Central memory CD8-positive, alpha-beta T cell (primary cell): ENCODE data around the gene NEUROG1.

Experiments
- ATAC-seq: fragments of 150-1000 bp; cut with Tn5 transposase; replicated peaks from 2 replicates; pipeline ENCODE4 v1.10.0; 2022; ENCODE audit warnings: mild to moderate bottlenecking, moderate FRiP score, moderate number of reproducible peaks; ENCODE audit not compliant: poor library complexity, severe bottlenecking; ENCODE audit errors: extremely low read depth
- DNase-seq, 2 donors: peaks; one replicate each; pipeline ENCODE4 v3.0.0; 2021; ENCODE audit warnings: low spot score in 2 of 2
- H3K27ac Mint-ChIP-seq: one replicate; pipeline ENCODE4 v1.8.0; 2022; ENCODE audit warnings: low read depth, mild to moderate bottlenecking, moderate library complexity, mixed read lengths
- H3K27me3 Mint-ChIP-seq: one replicate; pipeline ENCODE4 v1.8.0; 2022; ENCODE audit warnings: mixed read lengths
- H3K36me3 Mint-ChIP-seq: one replicate; pipeline ENCODE4 v1.8.0; 2022; ENCODE audit warnings: mild to moderate bottlenecking, moderate library complexity, mixed read lengths; ENCODE audit not compliant: insufficient read depth
- H3K4me1 Mint-ChIP-seq: one replicate; pipeline ENCODE4 v1.8.0; 2022; ENCODE audit warnings: mixed read lengths
- H3K4me3 Mint-ChIP-seq: one replicate; pipeline ENCODE4 v1.8.0; 2022; ENCODE audit warnings: mild to moderate bottlenecking, moderate library complexity, mixed read lengths
- H3K9me3 Mint-ChIP-seq: one replicate; pipeline ENCODE4 v1.8.0; 2022; ENCODE audit warnings: mixed read lengths

NEUROG1 gene

GRCh38 chr5:135494196-135494595, 41.6 kb downstream of the NEUROG1 start:
- no peaks in the 10 kb centered on the region for H3K9me3 Mint-ChIP-seq
- H3K36me3 Mint-ChIP-seq = peaks cover 2% of the 10 kb centered on the region
- DNase-seq (no peak), ATAC-seq (no peak)
- peaks cover 6% of the 10 kb centered on the region for H3K4me1 Mint-ChIP-seq
- no peak overlapping the region for H3K27ac Mint-ChIP-seq
- peaks cover 84% of the 10 kb centered on the region for H3K27me3 Mint-ChIP-seq
- H3K4me3 Mint-ChIP-seq = no peak overlapping the region

GRCh38 chr5:135493406-135494180, 42.2 kb downstream of the NEUROG1 start:
- Mint-ChIP-seq H3K27ac (no peak overlapping the region), H3K4me3 (no peak overlapping the region), H3K27me3 (peaks cover 84% of the 10 kb centered on the region), H3K9me3 (no peaks in the 10 kb centered on the region), H3K36me3 (no peaks in the 10 kb centered on the region), H3K4me1 (peaks cover 6% of the 10 kb centered on the region)
- DNase-seq = no peak
- ATAC-seq = no peak

GRCh38 chr5:135492319-135492626, 43.5 kb downstream of the NEUROG1 start:
- Mint-ChIP-seq H3K4me3 (no peak overlapping the region), H3K27me3 (peaks cover 92% of the 10 kb centered on the region), H3K9me3 (no peaks in the 10 kb centered on the region), H3K27ac (no peak overlapping the region), H3K36me3 (no peaks in the 10 kb centered on the region), H3K4me1 (peaks cover 6% of the 10 kb centered on the region)
- ATAC-seq (no peak), DNase-seq (no peak)

- Mint-ChIP-seq H3K27ac (no peak overlapping the region), H3K4me1 (peaks cover 6% of the 10 kb centered on the region), H3K4me3 (no peak overlapping the region), H3K27me3 (peaks cover 92% of the 10 kb centered on the region), H3K9me3 (no peaks in the 10 kb centered on the region), H3K36me3 (no peaks in the 10 kb centered on the region)
- DNase-seq (no peak), ATAC-seq (no peak)
Measured at GRCh38 chr5:135491552-135492318, 44.0 kb downstream of the NEUROG1 start.

GRCh38 chr5:135491038-135491551, 44.7 kb downstream of the NEUROG1 start:
- no peak overlapping the region for H3K4me3 Mint-ChIP-seq
- H3K36me3 Mint-ChIP-seq = no peaks in the 10 kb centered on the region
- no peak for ATAC-seq
- H3K4me1 Mint-ChIP-seq = peaks cover 6% of the 10 kb centered on the region
- H3K27ac Mint-ChIP-seq = no peak overlapping the region
- H3K9me3 Mint-ChIP-seq = no peaks in the 10 kb centered on the region
- H3K27me3 Mint-ChIP-seq = peaks cover 94% of the 10 kb centered on the region
- no peak for DNase-seq

GRCh38 chr5:135490245-135491037, 45.3 kb downstream of the NEUROG1 start:
- H3K27me3 Mint-ChIP-seq = peaks cover 100% of the 10 kb centered on the region
- H3K4me3 Mint-ChIP-seq = no peak overlapping the region
- no peak for ATAC-seq
- H3K9me3 Mint-ChIP-seq = no peaks in the 10 kb centered on the region
- no peak for DNase-seq
- H3K27ac Mint-ChIP-seq = no peak overlapping the region
- peaks cover 6% of the 10 kb centered on the region for H3K4me1 Mint-ChIP-seq
- H3K36me3 Mint-ChIP-seq = no peaks in the 10 kb centered on the region

GRCh38 chr5:135489466-135490244, 46.1 kb downstream of the NEUROG1 start:
- DNase-seq (no peak), ATAC-seq (no peak)
- Mint-ChIP-seq H3K36me3 (no peaks in the 10 kb centered on the region), H3K4me3 (no peak overlapping the region), H3K4me1 (peaks cover 6% of the 10 kb centered on the region), H3K9me3 (no peaks in the 10 kb centered on the region), H3K27ac (no peak overlapping the region), H3K27me3 (peaks cover 100% of the 10 kb centered on the region)

- Mint-ChIP-seq H3K27me3 (peaks cover 92% of the 10 kb centered on the region), H3K36me3 (no peaks in the 10 kb centered on the region), H3K9me3 (no peaks in the 10 kb centered on the region), H3K4me3 (no peak overlapping the region), H3K27ac (no peak overlapping the region), H3K4me1 (peaks cover 6% of the 10 kb centered on the region)
- DNase-seq = no peak
- no peak for ATAC-seq
Measured at GRCh38 chr5:135488727-135489465, 46.9 kb downstream of the NEUROG1 start.

GRCh38 chr5:135487839-135488514, 47.8 kb downstream of the NEUROG1 start:
- DNase-seq (no peak), ATAC-seq (no peak)
- Mint-ChIP-seq H3K9me3 (no peaks in the 10 kb centered on the region), H3K4me3 (no peak overlapping the region), H3K27me3 (peaks cover 83% of the 10 kb centered on the region), H3K36me3 (no peaks in the 10 kb centered on the region), H3K4me1 (peaks cover 6% of the 10 kb centered on the region), H3K27ac (no peak overlapping the region)

GRCh38 chr5:135487037-135487395, 48.7 kb downstream of the NEUROG1 start:
- Mint-ChIP-seq H3K36me3 (no peaks in the 10 kb centered on the region), H3K4me1 (peaks cover 6% of the 10 kb centered on the region), H3K4me3 (no peak overlapping the region), H3K9me3 (no peaks in the 10 kb centered on the region), H3K27ac (no peak overlapping the region), H3K27me3 (peaks cover 73% of the 10 kb centered on the region)
- DNase-seq = no peak
- no peak for ATAC-seq
